ENCODE data around the gene ZNF609. TPM values are rescaled to one million over a fixed set of nuclear protein-coding genes. Genes with fewer than 3 reads are reported as not detected.

Gene ZNF609
- total RNA-seq, 3 donors from 2014 or later: 26.9 to 34.1 (median 28.3) TPM

GRCh38 chr15:64702816-64703631 lies 242.6 kb downstream of the ZNF609 start:
- H3K4me1 Mint-ChIP-seq (ENCODE audit: low read depth): peaks cover 54% of the 10 kb centered on the region
- peak; percentile 92 for DNase-seq
- H3K4me3 Mint-ChIP-seq: peak overlapping the region; percentile 89
- ATAC-seq: peak; percentile 93 to 95
- peaks cover 4% of the 10 kb centered on the region for H3K36me3 Mint-ChIP-seq (ENCODE audit: insufficient read depth)
- no peaks in the 10 kb centered on the region for H3K9me3 Mint-ChIP-seq
- no peaks in the 10 kb centered on the region for H3K27me3 Mint-ChIP-seq (ENCODE audit: low read depth)

DNA sequence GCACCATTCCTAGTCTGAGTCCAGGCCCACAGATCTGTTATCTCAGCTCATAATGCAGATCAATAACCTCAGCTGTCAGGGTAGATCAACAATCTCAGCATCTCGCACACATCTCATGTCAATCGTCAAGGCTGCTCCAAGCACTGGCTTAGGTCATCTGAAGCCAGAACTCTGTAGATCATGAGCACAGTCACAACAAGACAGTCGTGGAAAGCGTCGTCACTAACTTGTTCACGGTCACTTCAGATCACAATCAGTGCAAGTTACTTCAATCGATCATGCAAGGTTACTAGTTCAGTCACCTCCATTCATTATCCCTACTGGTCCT lies 243.2 kb downstream of the ZNF609 start:
- Mint-ChIP-seq H3K9me3 (no peaks in the 10 kb centered on the region), H3K4me1 (ENCODE audit: low read depth) (peaks cover 48% of the 10 kb centered on the region), H3K27me3 (ENCODE audit: low read depth) (no peaks in the 10 kb centered on the region), H3K4me3 (peak overlapping the region; percentile 89), H3K36me3 (ENCODE audit: insufficient read depth) (peaks cover 4% of the 10 kb centered on the region)
- no peak for ATAC-seq
- DNase-seq: no peak

DNA sequence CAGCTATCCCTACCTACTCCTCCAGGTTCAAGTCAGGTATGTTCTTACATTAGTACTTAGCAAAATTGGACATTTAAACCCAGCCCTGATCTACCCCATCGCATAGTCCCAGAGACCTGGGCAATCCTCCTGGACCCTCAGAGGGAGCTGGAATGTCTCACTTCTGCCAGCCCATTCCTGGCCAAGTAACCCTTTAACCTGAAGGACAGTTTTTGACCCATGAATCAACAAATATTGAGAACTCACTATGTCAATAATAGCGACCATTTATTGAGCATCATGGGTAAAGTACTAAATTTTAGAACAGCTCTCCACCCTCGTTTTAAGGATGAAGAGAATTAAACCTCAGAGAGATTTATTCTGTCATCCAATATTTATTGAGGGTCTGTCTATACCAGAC lies 244.6 kb downstream of the ZNF609 start:
- Mint-ChIP-seq H3K9me3 (no peaks in the 10 kb centered on the region), H3K4me1 (ENCODE audit: low read depth) (peaks cover 34% of the 10 kb centered on the region), H3K27me3 (ENCODE audit: low read depth) (no peaks in the 10 kb centered on the region), H3K4me3 (no peak overlapping the region), H3K36me3 (ENCODE audit: insufficient read depth) (peaks cover 4% of the 10 kb centered on the region)
- ATAC-seq (no peak), DNase-seq (no peak)

DNA sequence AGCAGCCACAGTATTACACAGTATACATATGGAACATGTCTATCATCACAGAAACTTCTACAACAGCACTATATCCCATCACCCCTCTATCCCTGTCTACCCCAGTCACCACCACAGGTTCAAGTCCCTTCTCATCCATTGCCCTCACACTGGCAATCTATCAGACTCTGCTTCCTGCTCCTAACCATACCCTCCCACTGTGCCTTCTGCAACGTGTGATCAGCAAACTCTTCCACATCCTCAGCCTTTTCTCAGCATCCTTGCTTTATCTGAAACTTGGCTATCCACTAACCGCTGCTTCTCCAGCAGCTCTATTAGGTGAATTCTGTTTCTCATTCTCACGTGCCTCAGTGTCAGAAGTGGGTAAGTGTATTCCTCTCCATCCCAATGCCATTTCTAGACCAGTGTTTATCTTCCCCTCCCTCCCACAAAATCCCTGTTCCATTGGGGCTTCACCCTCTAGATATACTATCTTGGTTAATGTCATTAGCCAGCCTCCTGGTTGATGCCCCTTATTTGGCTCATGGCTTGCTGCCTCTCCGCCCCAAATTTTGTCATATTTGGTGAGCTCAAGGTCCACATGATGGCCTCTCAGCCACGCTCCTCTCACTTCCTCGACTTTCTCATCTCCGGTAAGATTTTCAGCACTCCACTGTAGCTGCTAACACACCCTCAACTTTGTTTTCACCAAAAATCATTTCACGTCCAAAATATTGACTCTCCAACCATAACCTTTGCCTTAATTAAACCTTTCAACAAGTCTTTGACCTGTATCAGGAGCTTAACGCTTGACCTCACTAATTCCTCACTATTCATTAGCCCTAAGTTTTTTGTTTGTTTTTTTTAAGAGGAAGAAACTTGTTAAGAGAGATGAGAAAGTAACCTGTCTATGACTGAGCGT lies 245.9 kb downstream of the ZNF609 start:
- no peaks in the 10 kb centered on the region for H3K9me3 Mint-ChIP-seq
- H3K36me3 Mint-ChIP-seq (ENCODE audit: insufficient read depth): no peaks in the 10 kb centered on the region
- DNase-seq (no peak), ATAC-seq (no peak)
- H3K4me1 Mint-ChIP-seq (ENCODE audit: low read depth): peaks cover 22% of the 10 kb centered on the region
- H3K4me3 Mint-ChIP-seq: no peak overlapping the region
- no peaks in the 10 kb centered on the region for H3K27me3 Mint-ChIP-seq (ENCODE audit: low read depth)

GRCh38 chr15:64710676-64711428 lies 250.5 kb downstream of the ZNF609 start:
- Mint-ChIP-seq H3K27me3 (ENCODE audit: low read depth) (no peaks in the 10 kb centered on the region), H3K4me1 (ENCODE audit: low read depth) (no peaks in the 10 kb centered on the region), H3K36me3 (ENCODE audit: insufficient read depth) (no peaks in the 10 kb centered on the region), H3K9me3 (no peaks in the 10 kb centered on the region), H3K4me3 (no peak overlapping the region)
- ATAC-seq (no peak), DNase-seq (no peak)

DNA sequence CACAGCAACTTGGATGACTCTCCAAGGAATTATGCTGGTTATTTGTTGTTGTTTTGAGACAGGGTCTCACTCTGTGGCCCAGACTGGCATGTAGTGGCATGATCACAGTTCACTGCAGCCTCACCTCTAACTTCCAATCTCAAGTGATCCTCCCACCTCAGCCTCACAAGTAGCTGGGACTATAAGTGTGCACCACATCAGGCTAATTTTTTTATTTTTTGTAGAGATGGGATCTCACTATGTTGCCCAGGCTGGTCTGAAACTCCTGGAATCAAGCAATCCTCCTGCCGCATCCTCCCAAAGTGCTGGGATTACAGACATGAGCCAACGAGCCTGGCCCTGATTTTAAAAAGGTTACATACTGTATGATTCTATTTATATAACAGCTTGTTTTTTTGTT lies 252.0 kb downstream of the ZNF609 start:
- Mint-ChIP-seq H3K36me3 (ENCODE audit: insufficient read depth) (no peaks in the 10 kb centered on the region), H3K4me3 (no peak overlapping the region), H3K27me3 (ENCODE audit: low read depth) (no peaks in the 10 kb centered on the region), H3K4me1 (ENCODE audit: low read depth) (peaks cover 4% of the 10 kb centered on the region), H3K9me3 (no peaks in the 10 kb centered on the region)
- DNase-seq (no peak), ATAC-seq (no peak)

GRCh38 chr15:64713592-64713991 lies 253.2 kb downstream of the ZNF609 start:
- H3K9me3 Mint-ChIP-seq: no peaks in the 10 kb centered on the region
- H3K36me3 Mint-ChIP-seq (ENCODE audit: insufficient read depth): no peaks in the 10 kb centered on the region
- no peaks in the 10 kb centered on the region for H3K27me3 Mint-ChIP-seq (ENCODE audit: low read depth)
- ATAC-seq (no peak), DNase-seq (no peak)
- peaks cover 13% of the 10 kb centered on the region for H3K4me1 Mint-ChIP-seq (ENCODE audit: low read depth)
- H3K4me3 Mint-ChIP-seq: no peak overlapping the region

GRCh38 chr15:64716452-64716851 lies 256.1 kb downstream of the ZNF609 start:
- peaks cover 13% of the 10 kb centered on the region for H3K4me1 Mint-ChIP-seq (ENCODE audit: low read depth)
- no peaks in the 10 kb centered on the region for H3K27me3 Mint-ChIP-seq (ENCODE audit: low read depth)
- H3K9me3 Mint-ChIP-seq: no peaks in the 10 kb centered on the region
- no peak for ATAC-seq
- no peak for DNase-seq
- H3K36me3 Mint-ChIP-seq (ENCODE audit: insufficient read depth): no peaks in the 10 kb centered on the region
- no peak overlapping the region for H3K4me3 Mint-ChIP-seq

DNA sequence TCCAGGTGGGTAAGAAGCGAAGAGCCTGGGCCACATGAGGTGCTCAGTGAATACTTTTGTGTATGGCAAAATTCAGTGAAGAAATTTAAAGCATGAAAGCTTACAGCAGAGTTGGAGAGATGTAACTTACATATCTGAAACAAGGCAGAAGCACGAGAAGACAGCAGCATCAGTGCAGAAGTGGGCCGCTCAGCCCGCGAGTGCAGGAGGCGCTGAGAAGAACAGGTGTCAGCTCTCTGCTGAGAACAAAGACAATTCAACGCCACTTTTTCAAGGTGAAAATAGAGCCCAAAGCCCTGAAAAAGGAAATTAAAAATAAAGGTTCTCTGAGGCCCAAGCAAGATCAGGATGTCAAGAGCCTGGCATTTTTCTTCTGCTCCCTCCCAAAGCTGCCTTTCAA lies 256.8 kb downstream of the ZNF609 start:
- no peaks in the 10 kb centered on the region for H3K9me3 Mint-ChIP-seq
- no peaks in the 10 kb centered on the region for H3K36me3 Mint-ChIP-seq (ENCODE audit: insufficient read depth)
- no peak overlapping the region for H3K4me3 Mint-ChIP-seq
- H3K27me3 Mint-ChIP-seq (ENCODE audit: low read depth): no peaks in the 10 kb centered on the region
- peaks cover 13% of the 10 kb centered on the region for H3K4me1 Mint-ChIP-seq (ENCODE audit: low read depth)
- ATAC-seq: no peak
- no peak for DNase-seq

DNA sequence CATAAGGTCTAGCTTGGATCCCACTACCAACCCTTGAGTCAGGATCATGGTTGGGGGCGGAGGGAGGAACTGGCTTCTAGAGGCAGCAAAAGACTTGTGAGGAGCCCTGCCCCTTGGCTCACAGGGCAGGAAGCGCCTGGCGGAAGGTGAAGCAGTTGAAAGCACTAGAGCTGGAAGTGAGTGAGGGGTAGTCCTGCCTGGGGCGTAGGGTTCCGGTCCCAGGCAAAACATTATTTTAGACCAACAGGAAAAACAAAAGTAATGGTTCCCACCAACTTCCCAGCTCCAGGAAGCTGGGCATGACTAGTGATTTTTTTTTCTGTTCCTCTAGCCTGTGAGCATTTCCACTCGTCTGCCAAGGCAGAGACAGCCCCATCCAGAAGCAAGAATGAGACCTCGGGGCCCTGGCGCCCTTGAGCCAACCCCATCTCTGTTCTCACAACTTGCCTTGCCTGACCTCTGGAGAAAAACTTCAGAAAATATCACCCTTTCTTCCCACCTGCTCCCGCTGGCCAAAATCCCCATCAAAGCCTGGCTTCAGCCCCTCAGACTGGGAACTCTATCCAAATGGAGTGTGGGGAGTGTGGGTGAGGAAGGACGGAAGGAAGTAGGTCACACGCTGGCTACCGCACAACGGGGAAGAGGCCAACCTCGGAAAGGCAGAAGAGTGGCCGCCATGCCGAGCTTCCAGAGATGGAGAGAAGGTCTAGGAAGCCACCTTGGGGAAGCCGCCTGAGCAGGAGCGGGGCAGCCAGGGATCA lies 257.5 kb downstream of the ZNF609 start:
- DNase-seq (no peak), ATAC-seq (peak; percentile 56 to 63)
- Mint-ChIP-seq H3K9me3 (no peaks in the 10 kb centered on the region), H3K27me3 (ENCODE audit: low read depth) (no peaks in the 10 kb centered on the region), H3K4me1 (ENCODE audit: low read depth) (peaks cover 13% of the 10 kb centered on the region), H3K4me3 (no peak overlapping the region), H3K36me3 (ENCODE audit: insufficient read depth) (no peaks in the 10 kb centered on the region)

- ATAC-seq (no peak), DNase-seq (no peak)
- Mint-ChIP-seq H3K4me1 (ENCODE audit: low read depth) (peaks cover 13% of the 10 kb centered on the region), H3K4me3 (no peak overlapping the region), H3K27me3 (ENCODE audit: low read depth) (no peaks in the 10 kb centered on the region), H3K9me3 (no peaks in the 10 kb centered on the region), H3K36me3 (ENCODE audit: insufficient read depth) (no peaks in the 10 kb centered on the region)
Measured at GRCh38 chr15:64720188-64720587, 259.8 kb downstream of the ZNF609 start.

- Mint-ChIP-seq H3K4me1 (ENCODE audit: low read depth) (peaks cover 5% of the 10 kb centered on the region), H3K4me3 (no peak overlapping the region), H3K27me3 (ENCODE audit: low read depth) (peaks cover 5% of the 10 kb centered on the region), H3K36me3 (ENCODE audit: insufficient read depth) (no peaks in the 10 kb centered on the region), H3K9me3 (no peaks in the 10 kb centered on the region)
- ATAC-seq: no peak
- no peak for DNase-seq
Measured at GRCh38 chr15:64730151-64730550, 269.8 kb downstream of the ZNF609 start.

- peaks cover 5% of the 10 kb centered on the region for H3K4me1 Mint-ChIP-seq (ENCODE audit: low read depth)
- peak; percentile 88 for DNase-seq
- H3K9me3 Mint-ChIP-seq: no peaks in the 10 kb centered on the region
- ATAC-seq: peak; percentile 85 to 90
- no peak overlapping the region for H3K4me3 Mint-ChIP-seq
- H3K36me3 Mint-ChIP-seq (ENCODE audit: insufficient read depth): no peaks in the 10 kb centered on the region
- H3K27me3 Mint-ChIP-seq (ENCODE audit: low read depth): peaks cover 5% of the 10 kb centered on the region
Measured at GRCh38 chr15:64731012-64731804, 270.8 kb downstream of the ZNF609 start.
